A549 treated with dexamethasone at 1 μM for 4 hours (cell line): ENCODE results near the gene KLRC1. TPM values are rescaled to one million over a fixed set of nuclear protein-coding genes. Genes with fewer than 3 reads are reported as not detected.

ENCODE experiments used
- total RNA-seq: library from RNA; stranded (reverse); fragments of 200-300 nt; extraction: Qiagen RNA extraction; gene quantifications from 5 replicates; pipeline ENCODE4 v1.2.3, GENCODE V29; 2022

KLRC1 gene
- not detected in 5 replicates for total RNA-seq

DNA sequence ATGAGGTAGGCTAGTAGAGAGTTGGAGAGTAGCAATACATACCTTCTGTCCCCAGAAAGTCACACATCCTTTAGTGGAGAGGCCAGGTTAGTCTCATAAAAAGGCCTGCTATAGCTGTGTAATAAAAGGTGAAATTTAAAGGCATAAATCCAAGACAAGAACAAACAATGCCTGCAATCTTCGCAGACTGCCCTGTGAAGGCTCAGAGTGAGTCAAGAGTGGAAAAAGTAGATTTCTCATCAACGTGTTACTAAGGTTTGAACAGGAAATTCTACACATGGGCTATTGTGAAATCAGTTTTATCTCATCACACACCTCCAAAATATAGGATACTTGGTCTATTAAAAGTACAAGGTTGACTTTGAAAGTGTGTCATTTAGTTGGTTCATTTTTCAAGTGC is at the start of gene KLRC1:
Gene KLRC1 (minus strand): TSS at position 222 of the 400 bp plus-strand sequence. CDS start 2,221 bp downstream, outside the sequence.

DNA sequence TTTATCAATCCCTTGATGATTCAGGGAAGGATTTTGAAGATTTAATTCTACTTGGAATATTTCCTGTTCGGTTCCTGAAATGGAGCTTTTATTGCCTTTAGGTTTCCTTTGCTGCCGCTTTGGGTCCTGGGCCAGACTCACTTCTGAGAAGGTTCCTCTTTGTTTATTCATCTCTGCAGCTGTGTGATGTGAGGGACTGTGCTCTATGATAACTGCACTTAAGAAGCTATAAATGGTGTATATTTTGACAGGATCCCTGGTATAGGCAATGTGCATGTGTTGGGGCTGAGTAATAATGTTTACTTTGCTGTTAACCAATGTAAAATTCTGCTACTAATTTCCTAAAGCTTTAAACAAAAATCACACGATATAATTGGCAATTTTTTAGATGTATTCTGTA is 17.4 kb downstream of the KLRC1 start, which contains the start of gene KLRC2:
Gene KLRC2 (minus strand): TSS at position 195 of the 400 bp plus-strand sequence. CDS start 24 bp downstream, at position 171.

DNA sequence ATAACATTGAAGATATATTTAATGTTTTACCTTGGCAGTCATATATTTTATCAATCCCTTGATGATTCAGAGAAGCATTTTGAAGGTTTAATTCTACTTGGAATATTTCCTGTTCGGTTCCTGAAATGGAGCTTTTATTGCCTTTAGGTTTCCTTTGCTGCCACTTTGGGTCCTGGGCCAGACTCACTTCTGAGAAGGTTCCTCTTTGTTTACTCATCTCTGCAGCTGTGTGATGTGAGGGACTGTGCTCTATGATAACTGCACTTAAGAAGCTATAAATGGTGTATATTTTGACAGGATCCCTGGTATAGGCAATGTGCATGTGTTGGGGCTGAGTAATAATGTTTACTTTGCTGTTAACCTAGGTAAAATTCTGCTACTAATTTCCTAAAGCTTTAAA is 32.8 kb downstream of the KLRC1 start, which contains the start of gene KLRC3:
Gene KLRC3 (minus strand): TSS at position 262 of the 400 bp plus-strand sequence. CDS start 45 bp downstream, at position 217.

DNA sequence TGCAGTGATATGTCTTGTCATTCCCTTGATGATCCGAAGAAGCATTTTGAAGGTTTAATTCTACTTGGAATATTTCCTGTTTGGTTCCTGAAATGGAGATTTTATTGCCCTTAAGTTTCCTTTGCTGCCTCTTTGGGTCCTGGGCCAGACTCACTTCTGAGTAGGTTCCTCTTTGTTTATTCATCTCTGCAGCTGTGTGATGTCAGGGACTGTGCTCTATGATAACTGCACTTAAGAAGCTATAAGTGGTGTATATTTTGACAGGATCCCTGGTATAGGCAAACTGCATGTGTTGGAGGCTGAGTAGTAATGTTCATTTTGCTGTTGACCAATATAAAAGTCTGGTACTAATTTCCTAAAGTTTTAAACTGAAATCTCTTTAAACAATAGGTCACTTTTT is 43.8 kb downstream of the KLRC1 start, which contains the start of gene KLRC4:
Gene KLRC4 (minus strand): TSS at position 366 of the 400 bp plus-strand sequence. CDS start 182 bp downstream, at position 184.

Other genes starting within 250 kb of the KLRC1 start
- gene GABARAPL1, start 240.5 kb downstream of the KLRC1 start, total RNA-seq, result 31.0 to 48.5 TPM (median 38.3 TPM) in 5 replicates
- gene KLRD1, start 145.5 kb downstream of the KLRC1 start, total RNA-seq, result not detected in 5 replicates
- 0.13 TPM in 1 of 5 replicates, not detected in the others for gene KLRK1, start 63.3 kb downstream of the KLRC1 start, total RNA-seq
- not detected in 5 replicates for gene KLRC4, start 43.6 kb downstream of the KLRC1 start, total RNA-seq
- 0.13 to 0.24 TPM (median 0.16 TPM) in 4 of 5 replicates, not detected in the other for gene KLRC3, start 32.8 kb downstream of the KLRC1 start, total RNA-seq
- 1.5 to 2.1 TPM (median 1.7 TPM) in 5 replicates for gene KLRC2, start 17.4 kb downstream of the KLRC1 start, total RNA-seq
- 0.66 to 0.89 TPM (median 0.76 TPM) in 5 replicates for gene EIF2S3B, start 52.5 kb upstream of the KLRC1 start, total RNA-seq
- 40.4 to 75.6 TPM (median 46.4 TPM) in 5 replicates for gene MAGOHB, start 160.2 kb upstream of the KLRC1 start, total RNA-seq
- gene STYK1, start 220.7 kb upstream of the KLRC1 start, total RNA-seq, result 0.11 to 0.51 TPM (median 0.20 TPM) in 5 replicates